GM19467 (cell line): ENCODE data around the gene VPS37C.
"Not testable (repeated sequence)": the region's sequence is repeated elsewhere in the genome, so short reads cannot be mapped to it uniquely, and the experiment has no call there.

ENCODE experiments used
- ATAC-seq: cut with Tn5 transposase; IDR thresholded peaks from one replicate; pipeline ENCODE4 v1.9.1; 2021; ENCODE audit warnings: mild to moderate bottlenecking, moderate library complexity; ENCODE audit not compliant: unreplicated experiment

Gene VPS37C

GRCh38 chr11:61176446-61176845 lies 15.2 kb upstream of the VPS37C start:
- no peak for ATAC-seq

- ATAC-seq = no peak
Measured at GRCh38 chr11:61174949-61175348, 13.7 kb upstream of the VPS37C start.

GRCh38 chr11:61174273-61174672 lies 13.0 kb upstream of the VPS37C start:
- no peak for ATAC-seq

GRCh38 chr11:61173456-61173855 lies 12.2 kb upstream of the VPS37C start:
- ATAC-seq = no peak

GRCh38 chr11:61172888-61173287 lies 11.7 kb upstream of the VPS37C start:
- no peak for ATAC-seq

- ATAC-seq = no peak
Measured at GRCh38 chr11:61172356-61172755, 11.1 kb upstream of the VPS37C start.

GRCh38 chr11:61171907-61172306 lies 10.7 kb upstream of the VPS37C start:
- no peak for ATAC-seq

GRCh38 chr11:61170566-61170965 lies 9.3 kb upstream of the VPS37C start:
- no peak for ATAC-seq

GRCh38 chr11:61168800-61169199 lies 7.6 kb upstream of the VPS37C start:
- ATAC-seq = no peak

- ATAC-seq = no peak
Measured at GRCh38 chr11:61168042-61168688, 6.9 kb upstream of the VPS37C start.

GRCh38 chr11:61166331-61166730 lies 5.1 kb upstream of the VPS37C start:
- ATAC-seq = not testable (repeated sequence)

- not testable (repeated sequence) for ATAC-seq
Measured at GRCh38 chr11:61165785-61166184, 4.6 kb upstream of the VPS37C start.

- ATAC-seq = no peak
Measured at GRCh38 chr11:61164606-61165424, 3.6 kb upstream of the VPS37C start.

- ATAC-seq = no peak
Measured at GRCh38 chr11:61163714-61164605, 2.7 kb upstream of the VPS37C start.

- ATAC-seq = no peak
Measured at GRCh38 chr11:61163021-61163420, 1.8 kb upstream of the VPS37C start.

GRCh38 chr11:61162092-61162941 lies 1.1 kb upstream of the VPS37C start:
- ATAC-seq = no peak

- no peak for ATAC-seq
Measured at GRCh38 chr11:61160487-61161189, 588 bp downstream of the VPS37C start.

- no peak for ATAC-seq
Measured at GRCh38 chr11:61158691-61159381, 2.4 kb downstream of the VPS37C start.

- no peak for ATAC-seq
Measured at GRCh38 chr11:61157743-61158142, 3.5 kb downstream of the VPS37C start.
